Gastrocnemius medialis (tissue), 4 donors: Measurements from ENCODE around the gene PADI3.

Source experiments
- CTCF ChIP-seq, 5 experiments: fragments of 450-650 bp in 3 of 5; fragments of 200-600 bp in 2 of 5; sonication (generic) in 2 of 5; IDR thresholded peaks in 4 of 5; conservative IDR thresholded peaks in 1 of 5; 1 replicate in 4 of 5; 2 replicates in 1 of 5; pipeline ENCODE4 v1.5.1; 2016 to 2019; ENCODE audit warnings: antibody characterized with exemption in 5 of 5, mild to moderate bottlenecking in 3 of 5, moderate library complexity in 3 of 5
- POLR2A ChIP-seq, 2 donors: fragments of 450-650 bp; IDR thresholded peaks; one replicate each; pipeline ENCODE4 v1.6.1; 2017; ENCODE audit warnings: antibody characterized with exemption in 2 of 2, mild to moderate bottlenecking in 2 of 2, moderate library complexity in 2 of 2

GRCh38 chr1:17313530-17314309 is 64.8 kb downstream of the PADI3 start:
- no peak for TF ChIP-seq CTCF (IDR thresholded peaks at IDR 0.05 in 4 of 5, conservative IDR thresholded peaks at IDR 0.05 in 1 of 5)
- no peak for TF ChIP-seq POLR2A (IDR thresholded peaks at IDR 0.05)
